Neural progenitor cell (in vitro differentiated cells): ENCODE data around the gene TRAPPC12. TPM values are rescaled to one million over a fixed set of nuclear protein-coding genes. Genes with fewer than 3 reads are reported as not detected.

ENCODE experiments used
- DNase-seq: peaks from one replicate; pipeline ENCODE4 v3.0.0-alpha.2; 2016; ENCODE audit warnings: low spot score
- H2AFZ ChIP-seq: fragments of 200-600 bp; sonication (generic); replicated peaks from 2 replicates; pipeline ENCODE4 v1.6.1; 2016; ENCODE audit warnings: antibody characterized with exemption
- H3F3A ChIP-seq: fragments of 200-600 bp; sonication (generic); 2 replicates; pipeline ENCODE4 v1.6.1; 2016; ENCODE audit warnings: antibody characterized with exemption, low read depth
- H3K27ac ChIP-seq: fragments of 200-600 bp; sonication (generic); 2 replicates; pipeline ENCODE4 v1.5.1; 2016; ENCODE audit warnings: mild to moderate bottlenecking
- H3K27me3 ChIP-seq: fragments of 200-600 bp; sonication (generic); 2 replicates; pipeline ENCODE4 v1.6.1; 2016; ENCODE audit warnings: mild to moderate bottlenecking, moderate library complexity
- H3K36me3 ChIP-seq: fragments of 200-600 bp; sonication (generic); 2 replicates; pipeline ENCODE4 v1.5.1; 2016
- H3K4me1 ChIP-seq: fragments of 200-600 bp; sonication (generic); 2 replicates; pipeline ENCODE4 v1.6.1; 2016; ENCODE audit warnings: mixed run types
- H3K4me2 ChIP-seq: fragments of 200-600 bp; sonication (generic); 2 replicates; pipeline ENCODE4 v1.6.1; 2016
- H3K4me3 ChIP-seq: fragments of 200-600 bp; sonication (generic); 2 replicates; pipeline ENCODE4 v1.5.1; 2016
- H3K79me2 ChIP-seq: fragments of 200-600 bp; sonication (generic); 2 replicates; pipeline ENCODE4 v1.6.1; 2016; ENCODE audit warnings: low read depth
- H3K9ac ChIP-seq: fragments of 200-600 bp; sonication (generic); 2 replicates; pipeline ENCODE4 v1.6.1; 2016
- H3K9me3 ChIP-seq: fragments of 200-600 bp; sonication (generic); 2 replicates; pipeline ENCODE4 v1.5.1; 2016; ENCODE audit warnings: low read depth
- H4K20me1 ChIP-seq: fragments of 200-600 bp; sonication (generic); 2 replicates; pipeline ENCODE4 v1.6.1; 2016; ENCODE audit warnings: low read depth
- H3K27ac Mint-ChIP-seq: 3 replicates; pipeline ENCODE4 v1.8.0; 2021; ENCODE audit warnings: mixed read lengths
- H3K27me3 Mint-ChIP-seq: 2 replicates; pipeline ENCODE4 v1.8.0; 2022; ENCODE audit warnings: low read depth, mild to moderate bottlenecking, inconsistent platforms, moderate library complexity, mixed read lengths; ENCODE audit not compliant: insufficient read depth
- H3K36me3 Mint-ChIP-seq: 3 replicates; pipeline ENCODE4 v1.8.0; 2021; ENCODE audit warnings: mixed read lengths
- H3K4me1 Mint-ChIP-seq: 3 replicates; pipeline ENCODE4 v1.8.0; 2021; ENCODE audit warnings: mixed read lengths
- H3K4me3 Mint-ChIP-seq: 3 replicates; pipeline ENCODE4 v1.8.0; 2021; ENCODE audit warnings: mild to moderate bottlenecking, moderate library complexity, mixed read lengths
- H3K9me3 Mint-ChIP-seq: 3 replicates; pipeline ENCODE4 v1.8.0; 2020; ENCODE audit warnings: mixed read lengths
- CTCF ChIP-seq: fragments of 200-600 bp; sonication (generic); IDR thresholded peaks from 2 replicates; pipeline ENCODE4 v1.5.1; 2017; ENCODE audit warnings: antibody characterized with exemption, mild to moderate bottlenecking
- EZH2 ChIP-seq: fragments of 200-600 bp; sonication (generic); IDR thresholded peaks from 2 replicates; pipeline ENCODE4 v1.6.1; 2017; ENCODE audit warnings: antibody characterized with exemption, mild to moderate bottlenecking, moderate library complexity
- EZH2phosphoT487 ChIP-seq: fragments of 200-600 bp; sonication (generic); IDR thresholded peaks from 2 replicates; pipeline ENCODE4 v1.6.1; 2017; ENCODE audit warnings: antibody characterized with exemption
- total RNA-seq: library from RNA; depleted of rRNA; stranded (reverse); fragments of >200 nt; gene quantifications from 2 replicates; pipeline ENCODE4 v1.2.3, GENCODE V29; 2015; ENCODE audit warnings: low replicate concordance

Gene TRAPPC12
- total RNA-seq, 1 donor from 2014 or later: 59.5 TPM

DNA sequence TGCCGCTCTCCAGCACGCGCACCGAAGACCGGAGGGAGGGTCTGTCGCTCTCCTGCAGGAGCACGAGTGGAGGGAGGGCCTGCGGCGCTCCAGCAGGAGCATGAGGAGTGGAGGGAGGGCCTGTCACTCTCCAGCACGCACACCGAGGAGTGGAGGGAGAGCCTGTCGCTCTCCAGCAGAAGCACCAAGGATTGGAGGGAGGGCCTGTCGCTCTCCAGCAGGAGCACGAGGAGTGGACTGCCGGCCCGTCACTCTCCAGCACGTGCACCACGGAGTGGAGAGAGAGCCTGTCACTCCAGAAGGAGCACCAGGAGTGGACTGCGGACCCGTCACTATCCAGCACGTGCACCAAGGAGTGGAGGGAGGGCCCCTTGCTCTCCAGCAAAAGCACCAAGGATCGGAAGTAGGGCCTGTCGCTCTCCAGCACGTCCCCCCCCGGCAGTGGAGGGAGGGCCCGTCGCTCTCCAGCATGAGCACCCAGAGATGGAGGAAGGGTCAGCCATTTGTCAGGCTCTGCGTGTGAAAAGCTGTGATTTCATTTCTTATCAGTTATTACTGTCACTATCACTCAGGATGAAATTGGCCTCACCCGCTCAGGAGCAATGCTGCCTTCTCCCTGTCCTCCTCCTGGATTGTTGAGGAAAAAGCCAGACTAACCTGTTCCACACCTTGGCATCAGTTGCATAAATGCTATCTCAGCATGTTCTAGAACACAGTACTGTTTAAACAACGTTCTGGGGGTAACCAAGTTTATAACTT is 103.9 kb downstream of the TRAPPC12 start:
- Histone ChIP-seq H3K36me3 (no peaks in the 10 kb centered on the region), H3K79me2 (no peaks in the 10 kb centered on the region), H2AFZ (no peak overlapping the region), H3K9ac (no peak overlapping the region), H3K4me2 (no peak overlapping the region), H3F3A (no peaks in the 10 kb centered on the region), H3K27ac (no peak overlapping the region), H3K9me3 (no peaks in the 10 kb centered on the region), H3K4me1 (no peaks in the 10 kb centered on the region), H3K27me3 (no peaks in the 10 kb centered on the region), H4K20me1 (no peaks in the 10 kb centered on the region), H3K4me3 (no peak overlapping the region)
- Mint-ChIP-seq H3K27me3 (peaks cover 2% of the 10 kb centered on the region), H3K4me1 (peaks cover 4% of the 10 kb centered on the region), H3K4me3 (no peak overlapping the region), H3K36me3 (peaks cover 15% of the 10 kb centered on the region), H3K27ac (no peak overlapping the region), H3K9me3 (peaks cover 8% of the 10 kb centered on the region)
- TF ChIP-seq CTCF: no peak
- TF ChIP-seq EZH2phosphoT487: no peak
- TF ChIP-seq EZH2: no peak
- peak; percentile 42 for DNase-seq

DNA sequence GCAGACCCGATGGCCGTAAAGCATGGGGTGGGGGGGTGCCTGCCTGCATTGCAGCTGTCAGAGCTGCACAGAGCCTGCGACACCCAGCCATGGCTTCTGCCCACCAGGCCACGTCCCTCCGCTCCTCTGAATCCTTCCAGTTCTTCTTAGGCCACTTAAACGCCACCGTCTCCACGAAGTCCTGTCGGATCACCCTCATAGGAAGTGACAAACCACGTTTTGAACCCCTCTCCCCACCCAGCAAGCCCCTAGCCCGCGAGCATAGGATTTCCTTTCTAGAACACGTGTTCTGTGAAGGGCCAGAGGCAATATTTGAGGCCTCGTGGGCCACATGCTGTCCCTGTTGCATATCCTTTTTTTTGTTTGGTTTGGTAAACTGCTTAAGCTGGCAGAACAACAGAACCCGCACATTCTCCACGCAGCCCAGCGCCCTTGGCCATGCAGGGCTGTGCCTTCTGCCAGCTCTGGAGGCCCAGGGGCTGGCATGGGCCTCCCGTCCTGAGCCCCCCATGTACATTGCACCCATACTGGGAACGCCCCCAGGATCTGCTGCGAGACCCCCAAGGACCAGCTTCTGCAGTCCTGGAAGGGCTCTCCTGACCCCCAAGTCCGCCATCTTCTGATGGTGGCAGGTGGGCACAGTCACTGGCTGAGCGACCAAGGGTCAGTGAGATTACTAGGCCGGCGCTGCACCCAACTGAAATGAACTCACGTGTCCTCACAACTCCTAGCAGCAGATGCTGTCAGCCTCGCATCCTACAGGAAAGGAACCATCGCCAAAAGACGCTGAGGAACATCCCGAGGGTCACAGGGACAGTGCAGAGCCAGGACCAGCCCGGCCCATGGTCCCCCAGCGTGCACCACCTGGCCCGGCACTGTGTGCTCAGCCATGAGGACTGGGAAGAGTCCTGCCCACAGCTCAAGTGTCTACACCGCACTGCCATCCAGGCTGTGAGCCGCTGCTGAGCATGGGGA is 104.8 kb downstream of the TRAPPC12 start:
- peaks cover 15% of the 10 kb centered on the region for H3K36me3 Mint-ChIP-seq
- Histone ChIP-seq H3K27ac (no peak overlapping the region), H2AFZ (no peak overlapping the region), H4K20me1 (no peaks in the 10 kb centered on the region), H3K4me1 (no peaks in the 10 kb centered on the region), H3K9ac (no peak overlapping the region), H3K79me2 (no peaks in the 10 kb centered on the region), H3K36me3 (no peaks in the 10 kb centered on the region), H3K4me3 (no peak overlapping the region), H3K27me3 (no peaks in the 10 kb centered on the region), H3F3A (no peaks in the 10 kb centered on the region), H3K9me3 (no peaks in the 10 kb centered on the region), H3K4me2 (no peak overlapping the region)
- DNase-seq: no peak
- H3K27me3 Mint-ChIP-seq: peaks cover 2% of the 10 kb centered on the region
- H3K27ac Mint-ChIP-seq: peak overlapping the region; percentile 25
- peaks cover 12% of the 10 kb centered on the region for H3K4me1 Mint-ChIP-seq
- H3K4me3 Mint-ChIP-seq: no peak overlapping the region
- H3K9me3 Mint-ChIP-seq: peaks cover 8% of the 10 kb centered on the region
- TF ChIP-seq EZH2 (no peak), EZH2phosphoT487 (no peak), CTCF (no peak)

DNA sequence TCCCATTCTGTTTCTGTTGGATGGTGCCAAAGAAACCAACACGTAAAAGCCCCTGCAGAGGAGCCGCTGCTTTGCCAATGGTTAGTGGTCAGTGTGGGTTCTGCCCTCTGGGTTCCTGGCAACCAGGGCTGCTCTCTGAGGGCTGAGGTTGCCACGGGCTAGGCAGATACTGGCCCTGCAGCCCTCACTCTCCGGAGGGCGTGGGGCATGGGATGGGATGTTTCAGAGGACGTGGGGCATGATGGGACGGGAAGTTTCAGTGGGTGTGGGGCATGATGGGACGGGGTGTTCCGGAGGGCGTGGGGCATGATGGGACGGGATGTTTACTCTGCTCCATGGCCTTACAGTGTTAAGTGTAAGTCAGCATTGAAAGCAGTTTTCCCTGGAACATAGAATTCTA is 105.7 kb downstream of the TRAPPC12 start:
- peaks cover 8% of the 10 kb centered on the region for H3K9me3 Mint-ChIP-seq
- Histone ChIP-seq H4K20me1 (no peaks in the 10 kb centered on the region), H3K79me2 (no peaks in the 10 kb centered on the region), H2AFZ (no peak overlapping the region), H3F3A (no peaks in the 10 kb centered on the region), H3K4me3 (no peak overlapping the region), H3K36me3 (no peaks in the 10 kb centered on the region), H3K4me1 (no peaks in the 10 kb centered on the region), H3K4me2 (no peak overlapping the region), H3K9me3 (no peaks in the 10 kb centered on the region), H3K27me3 (no peaks in the 10 kb centered on the region), H3K27ac (no peak overlapping the region), H3K9ac (no peak overlapping the region)
- peaks cover 12% of the 10 kb centered on the region for H3K36me3 Mint-ChIP-seq
- no peak overlapping the region for H3K27ac Mint-ChIP-seq
- no peak for DNase-seq
- H3K27me3 Mint-ChIP-seq: peaks cover 2% of the 10 kb centered on the region
- peaks cover 20% of the 10 kb centered on the region for H3K4me1 Mint-ChIP-seq
- TF ChIP-seq EZH2: no peak
- no peak for TF ChIP-seq CTCF
- TF ChIP-seq EZH2phosphoT487: no peak
- H3K4me3 Mint-ChIP-seq: no peak overlapping the region
